GM12874 (cell line): ENCODE results near the gene PABPN1L.

Source experiments
- CTCF ChIP-seq: IDR thresholded peaks from 2 replicates; pipeline ENCODE4 v1.5.1; 2011; ENCODE audit warnings: low read depth, mild to moderate bottlenecking, control low read depth, low read length, moderate library complexity; ENCODE audit not compliant: insufficient read depth

The PABPN1L gene

GRCh38 chr16:88884569-88885271 is 18.3 kb upstream of the PABPN1L start:
- TF ChIP-seq CTCF: no peak

GRCh38 chr16:88883946-88884345 is 17.5 kb upstream of the PABPN1L start:
- no peak for TF ChIP-seq CTCF

GRCh38 chr16:88883117-88883895 is 16.8 kb upstream of the PABPN1L start:
- no peak for TF ChIP-seq CTCF

- TF ChIP-seq CTCF: no peak
Measured at GRCh38 chr16:88882358-88883030, 16.0 kb upstream of the PABPN1L start.

- TF ChIP-seq CTCF: no peak
Measured at GRCh38 chr16:88881675-88882357, 15.4 kb upstream of the PABPN1L start.

- TF ChIP-seq CTCF: no peak
Measured at GRCh38 chr16:88881007-88881615, 14.7 kb upstream of the PABPN1L start.
